ENCODE data around the gene CPNE9.

The CPNE9 gene

DNA sequence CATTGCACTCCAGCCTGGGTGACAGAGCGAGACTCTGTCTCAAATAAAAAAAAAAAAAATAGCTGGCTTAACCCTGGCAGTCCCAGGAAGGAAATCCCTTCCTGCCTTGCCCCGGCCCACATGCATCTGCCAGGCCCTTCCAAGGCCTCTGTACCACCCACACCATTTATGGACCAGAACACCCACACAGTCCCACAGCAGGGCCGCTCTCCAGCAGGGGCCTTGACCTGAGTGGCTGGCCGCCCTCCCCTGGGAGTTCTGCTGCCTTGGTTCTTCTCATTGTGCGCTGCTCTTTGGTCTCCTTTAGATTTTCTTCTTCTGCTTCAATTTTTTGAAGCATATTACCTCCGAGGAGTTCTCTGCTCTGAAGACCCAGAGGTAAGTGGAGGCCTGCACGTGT lies 16.1 kb upstream of the CPNE9 start:
- no peak for DNase-seq (ENCODE audit: low read depth in 2 of 2)

DNA sequence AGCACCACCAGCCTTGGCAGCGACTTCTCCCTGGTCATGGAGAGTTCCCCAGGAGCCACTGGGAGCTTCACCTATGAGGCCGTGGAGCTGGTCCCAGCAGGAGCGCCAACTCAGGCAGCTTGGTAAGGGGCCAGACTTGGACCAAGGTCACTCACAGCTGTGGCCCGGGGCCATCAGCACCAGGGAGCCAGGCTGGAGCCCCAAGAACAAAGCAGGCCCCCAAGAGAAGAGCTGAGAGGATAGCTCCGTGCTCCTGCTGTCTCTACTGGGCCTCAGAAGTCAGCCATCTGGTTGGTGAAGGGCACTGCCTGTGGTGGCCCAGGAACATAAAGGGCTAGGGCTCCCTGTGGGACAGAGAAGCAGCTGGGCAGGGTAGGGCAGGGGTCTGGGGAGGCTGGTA lies 14.7 kb upstream of the CPNE9 start:
- DNase-seq (ENCODE audit: low read depth in 2 of 2), result no peak

DNA sequence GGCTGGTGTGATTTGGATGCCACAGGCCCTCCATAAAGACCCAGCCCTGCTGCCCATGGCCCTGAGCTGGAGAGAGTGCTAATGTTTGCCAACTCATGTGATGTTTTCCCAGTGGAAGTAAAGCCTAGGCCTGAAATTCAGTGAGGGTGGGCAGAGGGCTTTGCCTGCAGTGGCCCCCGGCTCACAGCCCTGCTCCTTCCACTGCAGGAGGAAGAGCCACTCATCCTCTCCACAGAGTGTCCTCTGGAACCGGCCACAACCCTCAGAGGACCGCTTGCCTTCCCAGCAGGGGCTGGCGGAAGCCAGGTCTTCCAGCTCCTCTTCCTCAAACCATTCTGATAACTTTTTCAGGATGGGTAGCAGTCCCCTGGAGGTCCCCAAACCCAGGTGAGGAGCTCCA lies 13.9 kb upstream of the CPNE9 start:
- no peak for DNase-seq (ENCODE audit: low read depth in 2 of 2)

DNA sequence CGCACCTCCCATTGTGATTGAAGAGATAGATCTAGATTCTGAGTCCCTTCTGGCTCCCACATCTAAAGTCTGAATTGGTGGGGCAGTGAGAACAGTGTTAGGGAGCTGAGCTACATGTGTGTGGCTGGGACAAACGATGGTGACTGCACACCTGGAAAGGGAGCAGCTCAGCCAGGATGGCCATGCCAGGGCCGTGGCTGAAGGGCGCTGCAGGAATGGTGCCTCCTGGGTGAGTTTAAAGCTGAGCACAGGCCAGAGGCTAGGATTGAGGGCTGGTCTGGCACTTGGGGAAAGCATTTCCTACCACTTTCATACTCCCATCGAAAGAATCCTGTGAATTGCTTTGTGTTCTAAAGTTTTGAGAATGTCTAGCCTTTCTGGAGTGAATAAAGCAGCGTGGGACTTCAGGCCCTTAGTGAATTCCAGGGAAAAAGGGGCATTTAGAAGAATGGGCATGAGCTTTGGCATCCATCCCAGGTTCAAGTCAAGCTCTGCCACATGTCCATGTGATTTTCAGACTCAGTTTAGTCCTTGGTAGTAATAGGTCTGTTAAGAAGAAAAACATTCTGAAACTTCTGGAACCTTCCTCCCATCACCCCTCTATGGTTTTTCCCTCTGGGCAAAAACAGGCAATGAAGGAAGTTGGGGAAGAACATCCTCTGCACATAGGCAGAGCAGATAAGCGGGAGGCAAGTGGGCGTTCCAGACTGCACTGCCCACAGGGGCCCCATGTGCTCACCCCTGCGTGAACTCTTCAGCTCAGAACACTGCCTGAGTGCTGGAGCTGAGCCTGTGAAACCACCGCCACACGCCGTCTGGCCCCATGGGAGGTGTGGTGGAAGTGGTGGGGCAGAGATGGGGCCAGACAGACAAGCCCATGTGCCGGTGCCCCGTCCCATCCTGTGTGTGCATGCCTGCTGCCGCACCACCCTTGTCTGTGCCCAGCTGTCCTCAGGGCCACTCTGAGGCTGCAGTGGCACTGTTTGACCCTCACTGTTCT lies 12.9 kb upstream of the CPNE9 start:
- no peak for DNase-seq (ENCODE audit: low read depth in 2 of 2)

DNA sequence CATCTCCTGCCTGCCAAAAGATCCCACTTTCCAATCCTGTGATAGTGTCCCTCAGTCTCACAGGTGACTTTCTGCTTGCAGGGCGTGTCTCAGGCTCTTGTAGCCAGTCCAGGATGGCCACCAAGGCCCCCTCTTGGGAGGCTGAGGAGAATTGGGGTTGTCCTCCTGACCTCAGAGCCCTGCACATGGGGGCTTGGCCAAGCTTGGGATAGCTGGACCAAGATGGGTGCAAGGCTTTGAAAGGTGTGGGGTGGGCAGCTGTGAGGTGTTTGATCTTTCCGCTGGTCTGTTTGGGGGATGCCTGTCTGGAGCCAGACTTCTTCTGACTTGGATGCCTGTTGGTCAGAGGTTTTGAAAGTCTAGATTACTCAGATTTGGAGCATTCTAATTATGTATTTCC lies 12.0 kb upstream of the CPNE9 start:
- DNase-seq (ENCODE audit: low read depth in 2 of 2), result no peak

DNA sequence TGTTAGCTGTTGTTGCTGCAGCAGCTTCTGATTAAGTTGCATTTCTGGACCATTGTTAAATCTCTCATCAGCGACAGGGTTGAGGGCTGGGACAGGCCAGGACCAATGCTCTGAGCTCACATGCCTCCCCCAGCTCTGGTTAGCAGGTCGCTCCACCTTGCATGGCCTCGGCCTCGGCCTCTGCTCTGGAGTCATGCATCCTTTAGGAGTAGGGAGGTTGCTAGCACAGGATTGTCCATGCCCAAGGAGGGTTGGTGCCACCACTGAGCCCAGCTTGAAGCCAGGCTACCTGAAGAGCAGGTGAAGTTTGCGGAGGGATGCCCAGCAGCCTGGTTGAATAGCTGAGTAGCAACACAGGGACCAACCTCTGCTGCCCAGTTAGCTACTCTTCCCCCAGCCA lies 11.2 kb upstream of the CPNE9 start:
- no peak for DNase-seq (ENCODE audit: low read depth in 2 of 2)

DNA sequence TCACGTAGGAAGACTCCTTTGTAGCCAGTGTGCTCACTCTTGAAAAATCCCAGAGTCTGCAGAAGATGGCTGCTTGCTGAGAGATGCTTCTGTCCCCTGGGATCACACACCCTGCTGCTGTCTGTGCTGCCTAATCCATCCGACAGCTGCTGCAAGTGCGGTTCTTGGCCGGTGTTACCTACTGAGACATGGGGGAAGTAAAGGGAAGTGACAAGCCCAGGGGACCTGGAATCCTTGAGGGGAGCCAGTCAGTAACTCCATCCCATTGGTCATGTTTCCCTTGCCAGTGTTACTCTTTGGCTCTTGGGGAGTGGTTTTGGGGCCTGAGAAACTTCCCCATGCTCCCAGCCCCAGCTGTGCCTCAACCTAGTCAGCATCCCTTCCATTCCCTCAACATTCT lies 8.3 kb upstream of the CPNE9 start:
- no peak for DNase-seq (ENCODE audit: low read depth in 2 of 2)

DNA sequence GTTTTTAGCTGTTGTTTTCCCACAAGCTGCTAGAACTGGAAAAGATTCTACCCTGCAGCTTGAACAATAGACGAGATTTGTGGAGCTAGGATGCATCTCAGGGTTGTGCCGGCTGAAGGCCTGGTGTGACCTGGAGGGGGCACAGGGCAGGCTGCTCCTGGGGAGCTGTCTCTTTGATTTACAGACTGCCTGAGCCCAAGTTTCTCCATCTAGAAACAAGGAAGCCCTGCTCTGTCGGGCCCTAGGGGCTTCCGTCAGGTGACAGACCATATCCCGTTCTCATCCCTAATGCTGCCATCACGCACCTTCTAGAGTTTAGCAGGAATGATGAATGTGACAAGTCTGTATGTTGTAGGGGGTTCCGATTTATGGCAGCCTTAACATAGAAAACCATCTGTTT lies 7.9 kb upstream of the CPNE9 start:
- no peak for DNase-seq (ENCODE audit: low read depth in 2 of 2)

DNA sequence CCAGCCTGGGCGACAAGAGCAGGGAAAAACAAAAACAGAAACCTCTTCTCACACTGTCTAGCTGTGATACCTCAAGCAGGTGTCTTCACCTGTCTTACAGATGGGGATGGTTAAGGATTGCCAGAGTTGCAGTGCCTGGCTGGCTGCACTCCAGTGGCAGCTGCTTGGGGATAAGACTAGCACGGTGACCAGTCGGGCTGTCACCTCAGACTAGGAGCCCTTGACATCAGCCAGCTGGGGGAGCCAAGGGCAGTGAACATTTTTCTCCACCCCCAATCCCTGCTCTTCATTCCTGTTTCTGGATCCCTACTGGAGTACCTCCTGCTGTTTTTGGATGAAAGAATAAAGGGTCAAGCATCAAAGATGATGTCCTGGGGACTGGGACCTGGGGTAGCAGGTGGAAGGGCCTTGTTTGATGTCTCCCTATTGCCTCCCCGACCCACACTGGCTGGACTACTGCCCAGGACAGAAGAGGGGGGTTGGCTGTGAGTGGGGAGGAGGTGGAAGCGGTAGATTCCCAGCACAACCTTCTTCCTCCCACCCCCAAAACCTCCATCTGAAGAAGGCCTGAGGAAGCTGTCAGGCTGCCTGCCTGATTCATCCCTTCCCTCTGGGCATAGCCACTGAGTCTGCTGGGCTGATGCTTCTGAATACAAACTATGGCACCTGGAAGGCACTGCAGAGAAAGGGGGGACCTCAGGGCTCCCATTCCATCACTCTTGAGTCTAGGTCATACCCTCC lies 7.0 kb upstream of the CPNE9 start:
- DNase-seq (ENCODE audit: low read depth in 2 of 2), result no peak

DNA sequence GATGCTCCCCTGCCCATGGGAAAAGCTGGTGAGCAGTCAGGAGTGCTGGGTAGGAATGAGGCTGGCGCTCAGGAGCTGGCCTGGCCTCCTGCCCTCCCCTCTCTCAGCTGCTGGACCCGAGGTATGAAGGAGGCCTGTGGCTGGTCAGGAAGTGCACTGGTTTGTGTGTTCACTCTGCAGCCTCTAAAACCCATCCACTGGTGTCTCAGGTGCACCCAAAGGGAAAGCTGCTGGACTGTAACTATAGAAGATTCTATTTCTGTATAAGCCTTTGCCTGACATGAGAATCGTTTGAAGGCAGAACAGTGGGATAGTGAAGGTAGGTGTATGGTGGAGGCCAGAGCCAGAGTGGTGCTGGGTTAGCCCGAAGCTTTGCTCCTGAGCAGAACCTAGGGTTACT lies 5.7 kb upstream of the CPNE9 start:
- no peak for DNase-seq (ENCODE audit: low read depth in 2 of 2)

DNA sequence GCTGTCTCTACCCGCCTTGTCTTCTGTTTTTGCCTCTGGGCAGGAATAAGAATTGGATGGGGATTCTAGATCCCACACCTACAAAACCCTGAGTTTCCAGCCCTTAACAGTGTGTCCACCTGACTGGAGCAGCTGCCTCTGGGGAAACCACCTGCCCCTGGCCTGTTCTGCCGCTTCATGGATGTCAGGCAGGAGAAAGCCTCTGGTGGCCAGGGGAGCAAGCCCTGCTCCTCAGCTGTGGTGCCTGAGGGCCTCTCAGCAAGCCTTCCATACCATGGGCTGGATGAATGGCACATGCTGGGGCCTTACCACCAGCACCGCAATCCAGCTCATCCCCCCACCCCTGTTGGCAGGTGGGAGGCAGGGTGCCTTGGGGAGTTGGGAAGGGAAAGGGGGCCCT lies 5.3 kb upstream of the CPNE9 start:
- DNase-seq (ENCODE audit: low read depth in 2 of 2), result no peak

DNA sequence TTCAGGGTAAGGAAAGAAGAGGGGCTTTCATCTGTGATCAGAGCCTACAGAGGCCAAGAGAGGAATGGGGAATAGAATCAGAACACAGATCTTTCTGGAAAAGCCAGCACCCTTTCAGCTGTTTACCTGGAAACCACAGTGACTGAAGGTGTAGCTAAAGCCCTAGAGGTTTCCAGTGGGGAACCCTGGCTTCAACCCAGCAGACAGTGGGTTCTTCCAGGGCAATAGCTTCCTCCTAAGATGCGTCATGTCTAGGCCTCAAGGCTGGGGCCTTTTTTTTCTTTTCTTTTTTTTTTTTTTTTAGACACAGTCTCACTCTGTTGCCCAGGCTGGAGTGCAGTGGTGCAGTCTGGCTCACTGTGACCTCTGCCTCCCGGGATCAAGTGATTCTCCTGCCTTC lies 3.1 kb upstream of the CPNE9 start:
- DNase-seq (ENCODE audit: low read depth in 2 of 2), result no peak

DNA sequence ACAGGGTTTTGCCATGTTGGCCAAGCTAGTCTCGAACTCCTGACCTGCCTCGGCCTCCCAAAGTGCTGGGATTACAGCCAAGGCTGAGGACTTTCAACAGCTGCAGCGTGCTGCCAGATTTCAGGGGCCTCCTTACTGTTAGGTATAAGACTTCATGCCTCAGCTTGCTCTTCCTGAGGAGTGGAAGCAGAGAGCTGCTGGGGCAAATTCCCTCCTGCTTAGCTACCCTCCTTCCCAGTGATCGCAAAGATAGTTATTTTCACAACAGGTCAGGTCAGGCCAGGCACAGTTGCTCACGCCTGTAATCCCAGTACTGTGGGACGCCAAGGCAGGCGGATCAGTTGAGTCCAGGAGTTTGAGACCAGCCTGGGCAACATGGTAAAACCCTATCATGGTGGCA lies 2.6 kb upstream of the CPNE9 start:
- DNase-seq (ENCODE audit: low read depth in 2 of 2), result no peak

DNA sequence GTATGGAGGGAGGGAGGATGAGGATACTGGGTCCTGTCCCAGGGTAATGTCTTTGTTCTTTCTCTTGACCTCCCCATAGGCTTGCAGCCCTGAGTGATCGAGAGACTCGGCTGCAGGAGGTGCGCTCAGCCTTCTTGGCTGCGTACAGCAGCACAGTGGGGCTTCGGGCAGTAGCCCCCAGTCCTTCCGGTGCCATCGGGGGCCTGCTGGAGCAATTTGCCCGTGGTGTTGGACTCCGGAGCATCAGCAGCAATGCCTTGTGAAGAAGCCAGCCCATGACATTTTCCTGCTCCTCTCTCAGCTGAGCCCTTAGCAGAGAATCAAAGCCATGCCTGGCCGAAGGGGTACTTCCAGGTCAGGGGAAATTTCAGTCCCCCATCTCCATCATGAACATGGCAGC lies 1.9 kb upstream of the CPNE9 start:
- DNase-seq (ENCODE audit: low read depth in 2 of 2), result no peak

DNA sequence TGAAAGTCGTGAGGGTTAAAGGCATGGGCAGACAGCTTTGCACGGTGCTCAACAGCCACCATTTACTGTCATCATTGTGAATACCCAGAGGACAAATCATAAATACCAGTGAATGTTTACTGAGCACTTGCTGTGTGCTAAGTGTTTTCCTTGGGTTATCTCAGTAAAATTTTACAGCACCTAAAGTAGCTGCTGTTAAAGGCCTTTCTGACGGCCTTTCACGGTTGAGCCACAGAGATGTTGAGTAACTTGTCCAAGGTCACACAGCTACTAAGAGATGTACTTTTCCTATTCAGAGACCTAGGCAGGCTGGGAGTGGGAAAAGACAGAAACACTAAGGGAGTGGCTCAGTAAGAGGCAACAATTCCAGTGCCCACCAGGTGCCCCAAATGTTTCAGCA lies 393 bp upstream of the CPNE9 start:
- no peak for DNase-seq (ENCODE audit: low read depth in 2 of 2)

DNA sequence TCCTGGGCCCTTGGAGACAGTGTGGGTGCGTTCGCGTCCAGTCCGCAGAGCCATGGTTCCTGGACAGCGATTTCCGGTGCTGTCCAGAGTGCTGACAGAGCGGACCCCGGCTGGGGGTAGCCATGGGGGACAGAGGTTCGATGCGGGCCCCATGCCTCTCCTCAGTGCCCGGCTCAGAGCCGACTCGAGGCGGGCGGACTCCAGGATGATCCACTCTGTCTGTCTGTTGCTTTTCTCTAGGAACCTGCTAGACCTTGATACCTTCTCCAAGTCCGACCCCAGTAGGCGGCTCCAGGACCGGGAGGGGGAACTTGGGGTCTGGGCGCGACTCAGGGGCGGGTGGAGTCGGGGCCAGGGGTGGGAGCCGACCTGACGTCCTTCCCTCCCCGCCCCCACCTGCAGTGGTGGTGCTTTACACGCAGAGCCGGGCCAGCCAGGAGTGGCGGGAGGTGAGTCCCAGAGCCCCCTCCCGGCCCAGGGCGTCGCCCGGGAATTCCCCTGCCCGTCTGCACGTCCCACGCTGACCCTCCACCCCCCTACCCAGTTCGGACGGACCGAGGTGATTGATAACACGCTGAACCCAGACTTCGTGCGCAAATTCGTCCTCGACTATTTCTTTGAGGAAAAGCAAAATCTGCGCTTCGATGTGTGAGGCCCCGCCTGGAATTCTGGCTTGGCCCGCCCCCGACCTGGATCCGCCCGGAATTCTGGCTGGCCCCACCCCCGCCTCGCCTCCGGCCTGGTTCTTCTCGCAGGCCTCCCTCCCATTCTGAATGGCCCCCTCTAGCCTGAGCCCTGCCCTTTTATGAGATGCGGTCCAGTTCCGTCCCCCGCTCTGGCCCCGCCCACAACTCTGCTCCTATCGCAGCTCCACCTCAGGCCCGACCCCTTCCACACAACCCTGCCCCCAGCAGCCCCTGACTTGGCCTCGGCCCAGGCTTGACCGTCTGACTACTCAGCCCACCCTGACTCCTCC lies 1.0 kb downstream of the CPNE9 start:
- no peak for DNase-seq (ENCODE audit: low read depth in 2 of 2)

DNA sequence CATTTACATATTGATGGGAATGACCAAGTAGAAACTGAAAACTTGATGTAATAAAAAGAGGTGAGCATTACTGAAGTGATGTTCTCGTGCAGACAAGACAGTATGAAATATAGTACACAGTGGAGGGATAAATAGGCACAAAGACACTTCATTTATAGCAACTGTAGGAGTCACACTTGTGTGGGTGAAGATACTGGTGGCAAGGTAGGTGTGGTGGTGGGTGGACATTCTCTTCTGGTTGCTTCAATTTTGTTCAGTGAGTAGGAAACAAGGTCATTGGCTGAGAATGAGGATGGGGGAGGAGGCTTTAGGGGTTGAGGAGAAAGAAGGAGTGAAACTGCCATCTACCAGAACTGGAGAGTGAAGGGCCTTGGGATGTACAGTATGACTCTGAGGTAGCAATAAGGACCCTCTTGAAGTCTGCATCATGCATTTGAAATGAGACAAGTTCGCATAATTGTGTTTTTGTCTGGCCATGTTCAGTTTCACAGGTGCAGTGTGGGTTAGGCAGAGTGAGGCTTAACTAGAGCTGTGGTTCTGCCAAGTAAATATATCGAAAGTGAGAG lies 6.6 kb downstream of the CPNE9 start:
- no peak for DNase-seq (ENCODE audit: low read depth in 2 of 2)

DNA sequence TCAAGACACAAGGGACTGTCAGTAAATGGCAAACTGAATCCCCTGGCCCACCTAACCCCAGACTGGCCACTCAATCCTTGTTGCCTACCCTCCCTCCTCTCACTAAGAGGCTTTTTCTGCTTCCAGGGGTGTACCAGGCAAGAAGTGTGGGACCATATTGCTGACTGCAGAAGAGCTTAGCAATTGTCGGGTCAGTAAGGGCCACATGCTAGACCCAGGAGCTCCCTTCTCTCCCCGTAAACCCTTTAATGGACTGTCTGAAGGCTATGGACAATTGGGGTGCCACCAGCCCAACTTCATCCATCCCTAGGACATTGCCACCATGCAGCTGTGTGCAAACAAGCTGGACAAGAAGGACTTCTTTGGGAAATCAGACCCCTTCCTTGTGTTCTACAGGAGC lies 8.8 kb downstream of the CPNE9 start:
- no peak for DNase-seq (ENCODE audit: low read depth in 2 of 2)

DNA sequence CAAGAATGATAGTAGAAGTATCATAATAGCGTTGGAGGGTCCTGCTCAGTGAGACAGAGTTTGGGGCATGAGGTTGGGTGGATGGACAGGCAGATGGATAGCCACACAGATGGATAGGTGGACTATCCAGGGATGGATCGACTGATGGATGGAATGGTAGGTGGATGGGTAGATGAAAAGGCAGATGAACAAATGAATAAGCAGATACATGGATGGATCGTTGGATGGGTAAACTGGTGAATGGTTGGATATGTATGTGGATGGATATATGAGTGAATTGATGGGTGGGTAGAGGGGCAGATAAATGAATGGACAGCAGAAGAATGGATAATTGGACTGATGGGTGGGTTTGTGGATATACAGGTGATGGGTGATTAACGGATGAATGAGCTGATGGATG lies 9.5 kb downstream of the CPNE9 start:
- no peak for DNase-seq (ENCODE audit: low read depth in 2 of 2)

DNA sequence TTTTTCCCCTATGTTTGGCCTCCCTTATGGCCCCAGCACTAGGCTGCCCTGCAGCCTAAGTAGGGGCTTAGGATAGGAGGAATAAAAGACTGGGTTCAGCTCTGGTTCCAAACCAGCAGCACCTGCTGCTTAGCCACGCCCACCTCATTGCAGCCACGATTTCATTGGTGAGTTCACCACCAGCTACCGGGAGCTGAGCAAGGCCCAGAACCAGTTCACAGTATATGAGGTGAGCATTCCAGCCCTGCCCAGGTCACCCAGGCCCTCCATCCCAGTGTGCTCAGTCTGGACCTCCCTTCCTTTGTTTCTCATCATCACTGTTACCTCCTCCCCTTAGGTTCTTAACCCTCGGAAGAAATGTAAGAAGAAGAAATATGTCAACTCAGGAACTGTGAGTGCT lies 11.5 kb downstream of the CPNE9 start:
- DNase-seq (ENCODE audit: low read depth in 2 of 2), result no peak

DNA sequence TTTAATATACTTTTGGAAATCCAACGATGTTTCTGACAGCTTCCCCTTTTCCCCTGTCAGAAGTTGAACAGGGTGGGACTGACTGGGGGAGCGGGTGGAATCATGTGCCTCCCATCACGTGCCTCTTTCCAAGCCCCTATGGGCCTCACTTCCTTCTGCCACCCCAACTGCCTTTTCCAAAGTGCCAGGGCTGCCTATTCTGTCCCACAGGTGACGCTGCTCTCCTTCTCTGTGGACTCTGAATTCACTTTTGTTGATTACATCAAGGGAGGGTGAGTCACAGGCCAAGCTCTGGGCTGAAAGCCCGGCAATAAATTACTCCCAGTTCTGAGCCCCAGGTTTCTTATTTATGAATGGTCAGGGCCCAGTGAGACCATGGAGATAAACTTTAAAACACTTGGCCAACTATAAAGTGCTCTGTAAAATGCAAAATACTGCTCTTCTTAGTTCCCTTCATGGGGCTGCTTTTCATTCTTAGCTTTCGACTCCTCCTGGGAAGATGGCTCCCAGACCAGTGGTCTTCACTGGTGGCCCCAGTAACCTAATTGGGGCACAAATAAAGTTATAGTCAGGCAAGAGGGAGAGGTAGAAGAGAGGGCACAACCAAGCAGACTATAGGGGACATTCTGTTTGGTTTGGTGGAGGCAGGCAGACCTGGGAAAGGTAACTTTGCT lies 12.3 kb downstream of the CPNE9 start:
- DNase-seq (ENCODE audit: low read depth in 2 of 2), result no peak

Measured in stimulated activated CD4-positive, alpha-beta T cell treated with anti-CD3 and anti-CD28 coated beads, Interleukin-1b, Interleukin-23, amount 100 ng/mL, for 4 hours (primary cell).